Measurements from ENCODE around the gene TRNT1. TPM values are rescaled to one million over a fixed set of nuclear protein-coding genes. Genes with fewer than 3 reads are reported as not detected.

The TRNT1 gene
- total RNA-seq, 2 donors from 2014 or later = 15.6 to 16.1 TPM

Other genes with a start within 250 kb of the TRNT1 start
- 1 to 10 TPM in 1 of 2 donors, under 1 TPM in 1; 0.81 to 2.3 TPM for gene IL5RA, start 16.6 kb upstream of the TRNT1 start, total RNA-seq
- gene CRBN, start 52.8 kb downstream of the TRNT1 start, total RNA-seq = 10 to 100 TPM; 32.1 to 42.4 TPM

Data from left cardiac atrium (tissue), 2 donors.